Cardiac muscle cell (in vitro differentiated cells and primary cell): ENCODE data around the gene HHEX. TPM values are rescaled to one million over a fixed set of nuclear protein-coding genes. Genes with fewer than 3 reads are reported as not detected.

Experiments
- DNase-seq, 2 donors: peaks; one replicate each; pipeline versions ENCODE4 v3.0.0 to v3.0.0-alpha.2; 2010 to 2017; ENCODE audit warnings: low read depth in 1 of 2, low spot score in 1 of 2
- H3K27ac ChIP-seq: fragments of 200-600 bp; sonication (generic); 2 replicates; pipeline ENCODE4 v1.5.1; 2016
- H3K27me3 ChIP-seq: fragments of 200-600 bp; sonication (generic); 2 replicates; pipeline ENCODE4 v1.6.0; 2016; ENCODE audit warnings: control low read depth
- H3K36me3 ChIP-seq: fragments of 200-600 bp; sonication (generic); 2 replicates; pipeline ENCODE4 v1.5.1; 2016; ENCODE audit warnings: control low read depth
- H3K4me1 ChIP-seq: fragments of 200-600 bp; sonication (generic); 2 replicates; pipeline ENCODE4 v1.8.1; 2017; ENCODE audit warnings: low read depth, mild to moderate bottlenecking, mixed run types
- H3K4me3 ChIP-seq: fragments of 200-600 bp; sonication (generic); 2 replicates; pipeline ENCODE4 v1.5.1; 2016; ENCODE audit warnings: mild to moderate bottlenecking
- H3K9me3 ChIP-seq: fragments of 200-600 bp; sonication (generic); 2 replicates; pipeline ENCODE4 v1.5.1; 2017; ENCODE audit warnings: low read depth, mild to moderate bottlenecking, control low read depth
- CTCF ChIP-seq: IDR thresholded peaks from 2 replicates; pipeline ENCODE4 v1.5.1; 2012; ENCODE audit warnings: low read depth, mild to moderate bottlenecking, low read length
- polyA plus RNA-seq: library from polyadenylated mRNA; unstranded; fragments of >200 nt; fragmentation: Nextera tagmentation; extraction: Ambion mirVana; gene quantifications from 2 replicates; pipeline ENCODE4 v1.2.1, GENCODE V29; 2016
- total RNA-seq: library from RNA; depleted of rRNA; stranded (reverse); fragments of >200 nt; gene quantifications from 2 replicates; pipeline ENCODE4 v1.2.3, GENCODE V29; 2016

HHEX gene
- total and polyA plus RNA-seq, 2 experiments from 2014 or later = 0.43 to 0.89 TPM

- Histone ChIP-seq H3K36me3 (peaks cover 12% of the 10 kb centered on the region), H3K4me1 (no peaks in the 10 kb centered on the region), H3K27me3 (no peaks in the 10 kb centered on the region), H3K27ac (no peak overlapping the region), H3K4me3 (no peak overlapping the region), H3K9me3 (no peaks in the 10 kb centered on the region)
- DNase-seq = no peak
- TF ChIP-seq CTCF = no peak
Measured at GRCh38 chr10:92656266-92656961, 33.3 kb upstream of the HHEX start.

- no peak for TF ChIP-seq CTCF
- Histone ChIP-seq H3K4me3 (no peak overlapping the region), H3K27me3 (no peaks in the 10 kb centered on the region), H3K27ac (no peak overlapping the region), H3K36me3 (peaks cover 12% of the 10 kb centered on the region), H3K4me1 (no peaks in the 10 kb centered on the region), H3K9me3 (no peaks in the 10 kb centered on the region)
- DNase-seq = peak in 1 of 2 donors; percentile 44
Measured at GRCh38 chr10:92657024-92657423, 32.7 kb upstream of the HHEX start.

- no peak overlapping the region for H3K27ac ChIP-seq
- H3K4me3 ChIP-seq = no peak overlapping the region
- H3K27me3 ChIP-seq = no peaks in the 10 kb centered on the region
- no peaks in the 10 kb centered on the region for H3K4me1 ChIP-seq
- H3K9me3 ChIP-seq = no peaks in the 10 kb centered on the region
- TF ChIP-seq CTCF = no peak
- DNase-seq = no peak
- H3K36me3 ChIP-seq = no peaks in the 10 kb centered on the region
Measured at GRCh38 chr10:92662848-92663247, 26.9 kb upstream of the HHEX start.

GRCh38 chr10:92664322-92664721 is 25.4 kb upstream of the HHEX start:
- no peaks in the 10 kb centered on the region for H3K36me3 ChIP-seq
- no peaks in the 10 kb centered on the region for H3K9me3 ChIP-seq
- DNase-seq = no peak
- TF ChIP-seq CTCF = no peak
- H3K27ac ChIP-seq = no peak overlapping the region
- H3K4me3 ChIP-seq = no peak overlapping the region
- no peaks in the 10 kb centered on the region for H3K4me1 ChIP-seq
- no peaks in the 10 kb centered on the region for H3K27me3 ChIP-seq

- Histone ChIP-seq H3K27me3 (no peaks in the 10 kb centered on the region), H3K27ac (no peak overlapping the region), H3K4me1 (no peaks in the 10 kb centered on the region), H3K4me3 (no peak overlapping the region), H3K9me3 (no peaks in the 10 kb centered on the region), H3K36me3 (no peaks in the 10 kb centered on the region)
- TF ChIP-seq CTCF = no peak
- no peak for DNase-seq
Measured at GRCh38 chr10:92667078-92667477, 22.7 kb upstream of the HHEX start.

- Histone ChIP-seq H3K36me3 (no peaks in the 10 kb centered on the region), H3K27ac (no peak overlapping the region), H3K9me3 (no peaks in the 10 kb centered on the region), H3K4me3 (no peak overlapping the region), H3K4me1 (no peaks in the 10 kb centered on the region), H3K27me3 (no peaks in the 10 kb centered on the region)
- no peak for TF ChIP-seq CTCF
- DNase-seq = no peak
Measured at GRCh38 chr10:92677708-92678107, 12.0 kb upstream of the HHEX start.
